SH-SY5Y (cell line): ENCODE measurements around the gene DIP2C.

Source experiments
- GATA2 ChIP-seq: IDR thresholded peaks from 2 replicates; pipeline ENCODE4 v1.6.1; 2011; ENCODE audit warnings: mild to moderate bottlenecking, low read depth, low read length
- GATA3 ChIP-seq: IDR thresholded peaks from 2 replicates; pipeline ENCODE4 v1.6.1; 2011; ENCODE audit warnings: low read depth, mild to moderate bottlenecking, low read length, moderate library complexity

DNA sequence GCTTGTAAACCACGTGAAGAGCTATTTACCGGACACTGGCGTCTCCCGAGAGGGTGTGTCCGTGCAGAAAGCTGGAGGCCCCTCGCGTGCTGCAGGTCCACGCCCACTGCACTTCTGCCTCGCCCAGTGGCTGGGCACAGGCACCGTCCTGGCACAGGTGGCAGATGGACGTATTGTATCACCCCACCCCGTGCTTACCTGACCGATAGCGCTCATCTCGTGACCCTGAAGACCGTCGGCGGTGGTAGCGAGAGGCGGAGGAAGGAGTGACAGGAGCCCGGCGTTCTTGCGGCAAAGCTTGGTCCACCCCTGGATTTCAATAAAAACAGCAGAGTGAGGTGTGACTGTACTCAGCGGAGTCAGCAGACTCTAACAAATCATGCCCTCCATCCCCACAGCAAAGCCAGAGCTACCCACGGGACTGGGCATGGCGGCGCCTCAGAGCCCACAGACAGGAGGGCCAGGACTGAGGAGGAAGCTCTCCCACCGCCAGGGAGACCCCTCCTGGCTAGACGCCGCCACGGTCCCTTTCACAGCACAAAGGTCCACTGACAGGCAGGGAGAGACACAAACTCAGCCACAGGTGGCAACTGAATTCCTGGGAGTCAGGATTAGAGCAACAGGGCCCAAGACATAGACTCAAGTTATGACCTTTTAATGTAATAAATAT, 217.1 kb downstream of the DIP2C start:
- TF ChIP-seq GATA2, result no peak
- TF ChIP-seq GATA3, result no peak
